H1 (cell line): ENCODE data around the gene AKR1D1. TPM values are rescaled to one million over a fixed set of nuclear protein-coding genes. Genes with fewer than 3 reads are reported as not detected.

Experiments
- CTCF ChIA-PET: fragments of 300-600 bp; sonication (Branson Sonifier 250); formaldehyde crosslinking; loops from one replicate; lab custom pipeline; 2021; ENCODE audit not compliant: partially characterized antibody; lab: Charles Lee
- POLR2A ChIA-PET: fragments of 300-600 bp; sonication (Branson Sonifier 250); formaldehyde crosslinking; loops from one replicate; lab custom pipeline; 2021; ENCODE audit warnings: inconsistent platforms; ENCODE audit not compliant: partially characterized antibody; lab: Charles Lee
- DNase-seq, 2 experiments: peaks; one replicate each; pipeline versions ENCODE4 v3.0.0 to v3.0.0-alpha.2; 2010 to 2022; ENCODE audit warnings: low spot score in 2 of 2, low read depth in 1 of 2, mixed read lengths in 1 of 2
- FAIRE-seq: peaks from 2 replicates; lab custom pipeline; 2011; peaks lifted over from hg19 to GRCh38; lab: Jason Lieb, UNC
- H2AFZ ChIP-seq: 2 replicates; pipeline ENCODE4 v1.8.1; 2012; ENCODE audit warnings: low read length, inconsistent platforms
- H2AK5ac ChIP-seq: 2 replicates; pipeline ENCODE4 v1.6.1; 2013; ENCODE audit warnings: low read depth, low read length
- H2BK120ac ChIP-seq: replicated peaks from 2 replicates; pipeline ENCODE3; 2013; ENCODE audit warnings: low read depth, low read length, inconsistent platforms
- H2BK12ac ChIP-seq: 2 replicates; pipeline ENCODE4 v1.6.1; 2013; ENCODE audit warnings: low read depth, low read length
- H2BK15ac ChIP-seq: 2 replicates; pipeline ENCODE4 v1.6.1; 2013; ENCODE audit warnings: low read length
- H2BK20ac ChIP-seq: 2 replicates; pipeline ENCODE4 v1.6.1; 2013; ENCODE audit warnings: low read length
- H2BK5ac ChIP-seq: 2 replicates; pipeline ENCODE4 v1.6.1; 2013; ENCODE audit warnings: low read depth, low read length
- H3K14ac ChIP-seq: 2 replicates; pipeline ENCODE4 v1.6.1; 2013; ENCODE audit warnings: inconsistent platforms; ENCODE audit not compliant: insufficient read length
- H3K18ac ChIP-seq: 2 replicates; pipeline ENCODE4 v1.6.1; 2013; ENCODE audit warnings: low read length; ENCODE audit errors: extremely low read depth
- H3K23ac ChIP-seq: 2 replicates; pipeline ENCODE4 v1.6.1; 2013; ENCODE audit warnings: inconsistent platforms; ENCODE audit not compliant: insufficient read length
- H3K23me2 ChIP-seq: 2 replicates; pipeline ENCODE4 v1.6.1; 2013; ENCODE audit warnings: low read depth, low read length
- H3K27ac ChIP-seq: 2 replicates; pipeline ENCODE4 v1.6.1; 2011; ENCODE audit warnings: low read depth, low read length, inconsistent platforms
- H3K27me3 ChIP-seq, 4 experiments: replicated peaks in 1 of 4; 1 replicate in 1 of 4; 2 replicates in 3 of 4; pipeline versions ENCODE4 v1.6.1 to v1.8.1; 2011 to 2013; ENCODE audit warnings: low read length in 3 of 4, mild to moderate bottlenecking in 3 of 4, inconsistent platforms in 2 of 4, mixed read lengths in 2 of 4, moderate library complexity in 1 of 4; ENCODE audit not compliant: control insufficient read depth in 3 of 4, insufficient read depth in 3 of 4; ENCODE audit errors: extremely low read depth in 1 of 4
- H3K36me3 ChIP-seq, 4 experiments: 2 replicates each; pipeline versions ENCODE4 v1.6.1 to v1.8.1; 2011 to 2013; ENCODE audit warnings: mild to moderate bottlenecking in 4 of 4, low read length in 3 of 4, moderate library complexity in 2 of 4, control low read depth in 1 of 4, inconsistent platforms in 1 of 4; ENCODE audit not compliant: insufficient read depth in 4 of 4, control insufficient read depth in 2 of 4
- H3K4ac ChIP-seq: replicated peaks from 2 replicates; pipeline ENCODE3; 2013; ENCODE audit warnings: low read length, low read depth, mixed read lengths, inconsistent platforms; ENCODE audit not compliant: insufficient read length
- H3K4me1 ChIP-seq, 4 experiments: replicated peaks in 1 of 4; 1 replicate in 1 of 4; 2 replicates in 3 of 4; pipeline versions ENCODE4 v1.6.1 to v1.8.1; 2011 to 2013; ENCODE audit warnings: low read length in 3 of 4, inconsistent platforms in 2 of 4, mixed read lengths in 1 of 4; ENCODE audit not compliant: insufficient read depth in 4 of 4, control insufficient read depth in 3 of 4
- H3K4me2 ChIP-seq, 2 experiments: 2 replicates each; pipeline versions ENCODE4 v1.6.1 to v1.8.1; 2011 to 2013; ENCODE audit warnings: low read depth in 2 of 2, low read length in 2 of 2, control low read depth in 1 of 2, inconsistent platforms in 1 of 2, mild to moderate bottlenecking in 1 of 2; ENCODE audit not compliant: insufficient read depth in 1 of 2
- H3K4me3 ChIP-seq, 4 experiments: fragments of 200-600, 300-600 bp in 1 of 4; sonication (generic), shearing (Covaris generic), sonication (Bioruptor Twin) in 1 of 4; 2 replicates each; pipeline versions ENCODE4 v1.5.1 to v1.8.1; 2011 to 2016; ENCODE audit warnings: low read length in 4 of 4, low read depth in 3 of 4, control low read depth in 2 of 4, inconsistent platforms in 2 of 4, mild to moderate bottlenecking in 2 of 4, mixed read lengths in 1 of 4, moderate library complexity in 1 of 4; ENCODE audit not compliant: insufficient read depth in 2 of 4; ENCODE audit errors: extremely low read depth in 1 of 4
- H3K56ac ChIP-seq: replicated peaks from 2 replicates; pipeline ENCODE3; 2013; ENCODE audit warnings: low read depth, mild to moderate bottlenecking, mixed read lengths, low read length, inconsistent platforms; ENCODE audit not compliant: insufficient read length
- H3K79me1 ChIP-seq: 2 replicates; pipeline ENCODE4 v1.6.1; 2013; ENCODE audit warnings: low read depth, low read length, control low read depth
- H3K79me2 ChIP-seq, 2 experiments: 2 replicates each; pipeline versions ENCODE4 v1.6.1 to v1.8.1; 2012 to 2013; ENCODE audit warnings: low read length in 2 of 2, mild to moderate bottlenecking in 2 of 2, inconsistent platforms in 1 of 2; ENCODE audit not compliant: insufficient read depth in 2 of 2, control insufficient read depth in 1 of 2
- H3K9ac ChIP-seq, 4 experiments: replicated peaks in 1 of 4; 1 replicate in 1 of 4; 2 replicates in 3 of 4; pipeline versions ENCODE4 v1.6.1 to v1.8.1; 2011 to 2013; ENCODE audit warnings: low read depth in 3 of 4, low read length in 3 of 4, control low read depth in 2 of 4, mild to moderate bottlenecking in 2 of 4, moderate library complexity in 2 of 4, inconsistent platforms in 1 of 4; ENCODE audit errors: extremely low read depth in 1 of 4
- H3K9me3 ChIP-seq, 2 experiments: 2 replicates each; pipeline versions ENCODE4 v1.6.1 to v1.8.1; 2012 to 2013; ENCODE audit warnings: mild to moderate bottlenecking in 2 of 2, moderate library complexity in 2 of 2, control low read depth in 1 of 2, inconsistent platforms in 1 of 2, low read depth in 1 of 2, low read length in 1 of 2, mixed read lengths in 1 of 2; ENCODE audit not compliant: insufficient read depth in 2 of 2
- H4K20me1 ChIP-seq, 2 experiments: replicated peaks in 1 of 2; 2 replicates each; pipeline versions ENCODE3 to v1.8.1; 2011 to 2013; ENCODE audit warnings: inconsistent platforms in 2 of 2, low read length in 2 of 2, mild to moderate bottlenecking in 1 of 2; ENCODE audit not compliant: insufficient read depth in 2 of 2, control insufficient read depth in 1 of 2
- H4K5ac ChIP-seq: 2 replicates; pipeline ENCODE4 v1.6.1; 2013; ENCODE audit warnings: low read length, low read depth, mixed read lengths, inconsistent platforms; ENCODE audit not compliant: insufficient read length
- H4K8ac ChIP-seq: 2 replicates; pipeline ENCODE4 v1.8.0; 2013; ENCODE audit warnings: mild to moderate bottlenecking, moderate library complexity, low read length, inconsistent platforms; ENCODE audit not compliant: insufficient read depth; ENCODE audit errors: extremely low read depth
- H4K91ac ChIP-seq: replicated peaks from 2 replicates; pipeline ENCODE3; 2013; ENCODE audit warnings: low read length, mixed read lengths, inconsistent platforms; ENCODE audit not compliant: insufficient read length
- CHD2 ChIP-seq: IDR thresholded peaks from 2 replicates; pipeline ENCODE4 v1.6.1; 2012; ENCODE audit warnings: low read length, improper control_type of control experiment
- FOSL1 ChIP-seq: IDR thresholded peaks from 2 replicates; pipeline ENCODE4 v1.6.1; 2011; ENCODE audit warnings: mild to moderate bottlenecking, low read depth, low read length, moderate library complexity; ENCODE audit not compliant: insufficient read depth
- HDAC2 ChIP-seq, 2 experiments: fragments of 300-600 bp in 1 of 2; sonication (generic) in 1 of 2; IDR thresholded peaks; 2 replicates each; pipeline ENCODE4 v1.6.1; 2011 to 2012; ENCODE audit warnings: low read depth in 2 of 2, low read length in 2 of 2, mild to moderate bottlenecking in 2 of 2, moderate library complexity in 2 of 2, borderline replicate concordance in 1 of 2, inconsistent platforms in 1 of 2
- MAX ChIP-seq: IDR thresholded peaks from 2 replicates; pipeline ENCODE4 v1.6.1; 2012; ENCODE audit warnings: inconsistent platforms
- PHF8 ChIP-seq: fragments of 200-600 bp; sonication (generic); conservative IDR thresholded peaks from 2 replicates; pipeline ENCODE4 v1.7.1; 2012; ENCODE audit warnings: low read depth, mild to moderate bottlenecking, inconsistent platforms, low read length, moderate library complexity
- POLR2A ChIP-seq, 2 experiments: IDR thresholded peaks; 1 replicate in 1 of 2; 2 replicates in 1 of 2; pipeline ENCODE4 v1.6.1; 2011; ENCODE audit warnings: low read depth in 2 of 2, low read length in 2 of 2, mild to moderate bottlenecking in 2 of 2; ENCODE audit errors: control extremely low read depth in 1 of 2
- POLR2AphosphoS5 ChIP-seq: IDR thresholded peaks from 2 replicates; pipeline ENCODE4 v1.6.1; 2011; ENCODE audit warnings: low read depth, low read length
- POU5F1 ChIP-seq: IDR thresholded peaks from 2 replicates; pipeline ENCODE4 v1.6.1; 2011; ENCODE audit warnings: low read depth, mild to moderate bottlenecking, low read length, moderate library complexity
- RAD21 ChIP-seq, 2 experiments: IDR thresholded peaks in 1 of 2; conservative IDR thresholded peaks in 1 of 2; 2 replicates each; pipeline ENCODE4 v1.6.1; 2011; ENCODE audit warnings: low read depth in 2 of 2, low read length in 2 of 2, improper control_type of control experiment in 1 of 2, inconsistent platforms in 1 of 2, mild to moderate bottlenecking in 1 of 2, moderate library complexity in 1 of 2
- RBBP5 ChIP-seq: IDR thresholded peaks from 2 replicates; pipeline ENCODE4 v1.7.1; 2012; ENCODE audit warnings: low read depth, mild to moderate bottlenecking, inconsistent platforms, low read length, moderate library complexity, borderline replicate concordance
- SIN3A ChIP-seq, 2 experiments: IDR thresholded peaks in 1 of 2; conservative IDR thresholded peaks in 1 of 2; 2 replicates each; pipeline ENCODE4 v1.6.1; 2011 to 2012; ENCODE audit warnings: low read length in 2 of 2, improper control_type of control experiment in 1 of 2, low read depth in 1 of 2, mild to moderate bottlenecking in 1 of 2
- SP1 ChIP-seq: IDR thresholded peaks from 2 replicates; pipeline ENCODE4 v1.6.1; 2011; ENCODE audit warnings: low read depth, low read length
- TBP ChIP-seq: IDR thresholded peaks from 2 replicates; pipeline ENCODE4 v1.6.1; 2011; ENCODE audit warnings: low read depth, low read length, improper control_type of control experiment
- ZNF274 ChIP-seq: IDR thresholded peaks from 2 replicates; pipeline ENCODE4 v1.7.0; 2012; ENCODE audit warnings: low read length, borderline replicate concordance; ENCODE audit errors: extremely low read depth
- WGBS, 2 experiments: shearing (Covaris generic) in 1 of 2; methylation state at CpG; one replicate each; pipeline versions ENCODE4 v1.1.6 to v1.1.7; 2013 to 2015; ENCODE audit warnings: low lambda C conversion rate in 2 of 2, mixed read lengths in 2 of 2, inconsistent platforms in 1 of 2, low coverage in 1 of 2, missing lambda C conversion rate in 1 of 2; ENCODE audit not compliant: insufficient replicate concordance in 2 of 2, insufficient coverage in 1 of 2, insufficient read length in 1 of 2; ENCODE audit errors: extremely low coverage in 1 of 2, missing lambda C conversion rate in 1 of 2; 5-methylcytosine and 5-hydroxymethylcytosine counted together
- polyA plus RNA-seq, 7 experiments: library from polyadenylated mRNA; depleted of rRNA in 3 of 7; stranded (reverse) in 5 of 7; unstranded in 2 of 7; fragments of >200 nt in 5 of 7; fragments of 200-250 nt in 2 of 7; gene quantifications; 1 replicate in 5 of 7; 2 replicates in 1 of 7; 4 replicates in 1 of 7; pipeline versions ENCODE4 v1.2.1 to v1.2.3, GENCODE V29; 2011 to 2013; ENCODE audit warnings: missing spikeins in 2 of 7, mixed read lengths in 2 of 7
- total RNA-seq: library from RNA; stranded (reverse); fragmentation: NEBNext Ultra II Directional; extraction: Animal tissue kit (Norgen Biotek cat#: 25700); gene quantifications from 2 replicates; pipeline ENCODE4 v1.2.1, GENCODE V29; 2021

The AKR1D1 gene
- total and polyA plus RNA-seq, 2 of the 8 experiments (the other 6 are each of a cell fraction or from before 2014, with no cell fraction given), result not detected

DNA sequence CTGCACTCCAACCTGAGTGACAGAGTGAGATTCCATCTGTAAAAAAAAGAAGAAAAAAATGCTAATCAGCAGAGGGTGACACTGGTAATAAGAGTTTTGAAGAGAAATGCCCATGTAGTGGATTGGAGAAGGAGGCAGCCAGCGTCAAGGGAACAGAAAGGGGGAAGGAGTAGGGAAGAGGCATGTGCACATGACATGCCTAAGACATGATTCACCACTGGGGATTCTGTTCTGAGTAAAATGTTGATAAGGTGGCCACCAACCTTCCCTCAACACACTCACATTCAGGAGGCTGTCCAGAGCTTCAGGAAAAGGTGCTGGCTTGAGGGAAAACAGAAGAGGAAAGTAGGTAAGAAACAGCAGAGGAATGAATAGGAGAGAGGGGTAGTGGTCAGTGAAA, 39.9 kb downstream of the AKR1D1 start:
- H3K4me1 ChIP-seq, result no peaks in the 10 kb centered on the region; a peak in 1 of 7 replicates
- H2BK12ac ChIP-seq, result no peak overlapping the region
- no peak overlapping the region for H3K56ac ChIP-seq
- H2BK15ac ChIP-seq, result no peak overlapping the region
- no peaks in the 10 kb centered on the region for H3K79me2 ChIP-seq
- H3K79me1 ChIP-seq, result no peaks in the 10 kb centered on the region
- no peak overlapping the region for H4K5ac ChIP-seq
- 81% methylated on average over 1 of the region's 1 CpG; no CpG with 5 or more reads in 1 of the 2 experiments for WGBS, 2 experiments
- H4K91ac ChIP-seq, result no peak overlapping the region
- POLR2A ChIA-PET, result interaction anchor here (1.2 to 1.3 kb wide), 2 partner anchors 11 to 344 kb away, joined by 3 read pairs; partner anchors contain the start of gene TRIM24
- no peak overlapping the region for H3K18ac ChIP-seq
- FAIRE-seq (no peak), DNase-seq (no peak)
- H2AK5ac ChIP-seq, result no peak overlapping the region
- no peak overlapping the region for H4K8ac ChIP-seq
- no peak overlapping the region for H3K14ac ChIP-seq
- no peaks in the 10 kb centered on the region for H3K36me3 ChIP-seq
- H3K23me2 ChIP-seq, result no peaks in the 10 kb centered on the region
- no peaks in the 10 kb centered on the region for H4K20me1 ChIP-seq
- H3K23ac ChIP-seq, result no peak overlapping the region
- H3K9me3 ChIP-seq, result no peaks in the 10 kb centered on the region; a peak in 1 of 4 replicates
- H3K27me3 ChIP-seq, result no peaks in the 10 kb centered on the region
- H2BK20ac ChIP-seq, result no peak overlapping the region
- no peak overlapping the region for H3K4me3 ChIP-seq
- CTCF ChIA-PET, result interaction anchor here (1.1 kb wide), 1 partner anchor 51 kb away, joined by 3 read pairs; no protein-coding TSS in a partner anchor
- H2AFZ ChIP-seq, result no peak overlapping the region
- H2BK120ac ChIP-seq, result no peak overlapping the region
- H3K4me2 ChIP-seq, result no peak overlapping the region
- no peak overlapping the region for H3K27ac ChIP-seq
- H3K4ac ChIP-seq, result no peak overlapping the region
- no peak overlapping the region for H2BK5ac ChIP-seq
- no peak overlapping the region for H3K9ac ChIP-seq
- TF ChIP-seq PHF8 (no peak), FOSL1 (no peak), ZNF274 (no peak), POLR2AphosphoS5 (no peak), MAX (no peak), POU5F1 (no peak), SP1 (no peak), TBP (no peak), CHD2 (no peak), POLR2A (IDR thresholded peaks at IDR 0.05; ENCODE audit: control extremely low read depth in 1 of 2, low read depth in 2 of 2, low read length in 2 of 2) (no peak), RBBP5 (no peak), HDAC2 (IDR thresholded peaks at IDR 0.05; ENCODE audit: borderline replicate concordance in 1 of 2, low read depth in 2 of 2, low read length in 2 of 2) (no peak), SIN3A (conservative IDR thresholded peaks at IDR 0.05 in 1 of 2, IDR thresholded peaks at IDR 0.05 in 1 of 2; ENCODE audit: low read depth in 1 of 2, low read length in 2 of 2) (no peak), RAD21 (IDR thresholded peaks at IDR 0.05 in 1 of 2, conservative IDR thresholded peaks at IDR 0.05 in 1 of 2; ENCODE audit: low read depth in 2 of 2, low read length in 2 of 2) (no peak)
